H1 (cell line): ENCODE results near the gene HK2. TPM values are rescaled to one million over a fixed set of nuclear protein-coding genes. Genes with fewer than 3 reads are reported as not detected.

Source experiments
- RAD21 ChIP-seq, 2 experiments: IDR thresholded peaks in 1 of 2; conservative IDR thresholded peaks in 1 of 2; 2 replicates each; pipeline ENCODE4 v1.6.1; 2011; ENCODE audit warnings: low read depth in 2 of 2, low read length in 2 of 2, improper control_type of control experiment in 1 of 2, inconsistent platforms in 1 of 2, mild to moderate bottlenecking in 1 of 2, moderate library complexity in 1 of 2
- SIRT6 ChIP-seq: IDR thresholded peaks from one replicate; pipeline ENCODE4 v1.7.1; 2012; ENCODE audit warnings: low read length, inconsistent platforms
- SP2 ChIP-seq: IDR thresholded peaks from 2 replicates; pipeline ENCODE4 v1.6.1; 2012; ENCODE audit warnings: mild to moderate bottlenecking, low read length, inconsistent platforms
- TEAD4 ChIP-seq: IDR thresholded peaks from 2 replicates; pipeline ENCODE4 v1.6.1; 2012; ENCODE audit warnings: low read depth, low read length, inconsistent platforms, mixed read lengths
- polyA plus RNA-seq, 7 experiments: library from polyadenylated mRNA; depleted of rRNA in 3 of 7; stranded (reverse) in 5 of 7; unstranded in 2 of 7; fragments of >200 nt in 5 of 7; fragments of 200-250 nt in 2 of 7; gene quantifications; 1 replicate in 5 of 7; 2 replicates in 1 of 7; 4 replicates in 1 of 7; pipeline versions ENCODE4 v1.2.1 to v1.2.3, GENCODE V29; 2011 to 2013; ENCODE audit warnings: missing spikeins in 2 of 7, mixed read lengths in 2 of 7
- total RNA-seq: library from RNA; stranded (reverse); fragmentation: NEBNext Ultra II Directional; extraction: Animal tissue kit (Norgen Biotek cat#: 25700); gene quantifications from 2 replicates; pipeline ENCODE4 v1.2.1, GENCODE V29; 2021
- TF ChIP-seq, protein P1 (sequence below): fragments of 300-600 bp; sonication (generic); IDR thresholded peaks from 2 replicates; pipeline ENCODE4 v1.7.1; 2012; ENCODE audit warnings: low read length, moderate library complexity, mild to moderate bottlenecking, inconsistent platforms; ENCODE audit not compliant: insufficient replicate concordance

The HK2 gene
- total and polyA plus RNA-seq, 2 of the 8 experiments (the other 6 are each of a cell fraction or from before 2014, with no cell fraction given): 22.1 to 61.9 TPM

DNA sequence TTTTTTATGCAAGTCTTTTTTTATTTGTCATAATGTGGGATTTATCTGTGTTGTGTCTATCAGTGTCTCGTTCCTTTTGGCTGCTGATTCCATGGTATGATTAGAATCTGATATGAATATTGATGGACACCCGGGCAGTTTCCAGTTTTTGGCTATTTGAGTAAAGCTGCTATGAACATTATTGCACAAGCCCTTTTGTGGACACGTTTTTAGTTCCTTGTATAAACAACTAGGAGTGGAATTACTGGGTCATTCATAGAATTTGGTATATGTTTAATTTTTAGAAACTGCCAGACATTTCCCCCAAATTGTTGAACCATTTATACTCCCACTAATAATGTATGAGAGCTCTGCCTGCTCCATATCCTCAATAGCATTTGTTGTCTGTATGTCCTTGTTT, 26.6 kb downstream of the HK2 start (continued):
- TF ChIP-seq, protein P1, sequence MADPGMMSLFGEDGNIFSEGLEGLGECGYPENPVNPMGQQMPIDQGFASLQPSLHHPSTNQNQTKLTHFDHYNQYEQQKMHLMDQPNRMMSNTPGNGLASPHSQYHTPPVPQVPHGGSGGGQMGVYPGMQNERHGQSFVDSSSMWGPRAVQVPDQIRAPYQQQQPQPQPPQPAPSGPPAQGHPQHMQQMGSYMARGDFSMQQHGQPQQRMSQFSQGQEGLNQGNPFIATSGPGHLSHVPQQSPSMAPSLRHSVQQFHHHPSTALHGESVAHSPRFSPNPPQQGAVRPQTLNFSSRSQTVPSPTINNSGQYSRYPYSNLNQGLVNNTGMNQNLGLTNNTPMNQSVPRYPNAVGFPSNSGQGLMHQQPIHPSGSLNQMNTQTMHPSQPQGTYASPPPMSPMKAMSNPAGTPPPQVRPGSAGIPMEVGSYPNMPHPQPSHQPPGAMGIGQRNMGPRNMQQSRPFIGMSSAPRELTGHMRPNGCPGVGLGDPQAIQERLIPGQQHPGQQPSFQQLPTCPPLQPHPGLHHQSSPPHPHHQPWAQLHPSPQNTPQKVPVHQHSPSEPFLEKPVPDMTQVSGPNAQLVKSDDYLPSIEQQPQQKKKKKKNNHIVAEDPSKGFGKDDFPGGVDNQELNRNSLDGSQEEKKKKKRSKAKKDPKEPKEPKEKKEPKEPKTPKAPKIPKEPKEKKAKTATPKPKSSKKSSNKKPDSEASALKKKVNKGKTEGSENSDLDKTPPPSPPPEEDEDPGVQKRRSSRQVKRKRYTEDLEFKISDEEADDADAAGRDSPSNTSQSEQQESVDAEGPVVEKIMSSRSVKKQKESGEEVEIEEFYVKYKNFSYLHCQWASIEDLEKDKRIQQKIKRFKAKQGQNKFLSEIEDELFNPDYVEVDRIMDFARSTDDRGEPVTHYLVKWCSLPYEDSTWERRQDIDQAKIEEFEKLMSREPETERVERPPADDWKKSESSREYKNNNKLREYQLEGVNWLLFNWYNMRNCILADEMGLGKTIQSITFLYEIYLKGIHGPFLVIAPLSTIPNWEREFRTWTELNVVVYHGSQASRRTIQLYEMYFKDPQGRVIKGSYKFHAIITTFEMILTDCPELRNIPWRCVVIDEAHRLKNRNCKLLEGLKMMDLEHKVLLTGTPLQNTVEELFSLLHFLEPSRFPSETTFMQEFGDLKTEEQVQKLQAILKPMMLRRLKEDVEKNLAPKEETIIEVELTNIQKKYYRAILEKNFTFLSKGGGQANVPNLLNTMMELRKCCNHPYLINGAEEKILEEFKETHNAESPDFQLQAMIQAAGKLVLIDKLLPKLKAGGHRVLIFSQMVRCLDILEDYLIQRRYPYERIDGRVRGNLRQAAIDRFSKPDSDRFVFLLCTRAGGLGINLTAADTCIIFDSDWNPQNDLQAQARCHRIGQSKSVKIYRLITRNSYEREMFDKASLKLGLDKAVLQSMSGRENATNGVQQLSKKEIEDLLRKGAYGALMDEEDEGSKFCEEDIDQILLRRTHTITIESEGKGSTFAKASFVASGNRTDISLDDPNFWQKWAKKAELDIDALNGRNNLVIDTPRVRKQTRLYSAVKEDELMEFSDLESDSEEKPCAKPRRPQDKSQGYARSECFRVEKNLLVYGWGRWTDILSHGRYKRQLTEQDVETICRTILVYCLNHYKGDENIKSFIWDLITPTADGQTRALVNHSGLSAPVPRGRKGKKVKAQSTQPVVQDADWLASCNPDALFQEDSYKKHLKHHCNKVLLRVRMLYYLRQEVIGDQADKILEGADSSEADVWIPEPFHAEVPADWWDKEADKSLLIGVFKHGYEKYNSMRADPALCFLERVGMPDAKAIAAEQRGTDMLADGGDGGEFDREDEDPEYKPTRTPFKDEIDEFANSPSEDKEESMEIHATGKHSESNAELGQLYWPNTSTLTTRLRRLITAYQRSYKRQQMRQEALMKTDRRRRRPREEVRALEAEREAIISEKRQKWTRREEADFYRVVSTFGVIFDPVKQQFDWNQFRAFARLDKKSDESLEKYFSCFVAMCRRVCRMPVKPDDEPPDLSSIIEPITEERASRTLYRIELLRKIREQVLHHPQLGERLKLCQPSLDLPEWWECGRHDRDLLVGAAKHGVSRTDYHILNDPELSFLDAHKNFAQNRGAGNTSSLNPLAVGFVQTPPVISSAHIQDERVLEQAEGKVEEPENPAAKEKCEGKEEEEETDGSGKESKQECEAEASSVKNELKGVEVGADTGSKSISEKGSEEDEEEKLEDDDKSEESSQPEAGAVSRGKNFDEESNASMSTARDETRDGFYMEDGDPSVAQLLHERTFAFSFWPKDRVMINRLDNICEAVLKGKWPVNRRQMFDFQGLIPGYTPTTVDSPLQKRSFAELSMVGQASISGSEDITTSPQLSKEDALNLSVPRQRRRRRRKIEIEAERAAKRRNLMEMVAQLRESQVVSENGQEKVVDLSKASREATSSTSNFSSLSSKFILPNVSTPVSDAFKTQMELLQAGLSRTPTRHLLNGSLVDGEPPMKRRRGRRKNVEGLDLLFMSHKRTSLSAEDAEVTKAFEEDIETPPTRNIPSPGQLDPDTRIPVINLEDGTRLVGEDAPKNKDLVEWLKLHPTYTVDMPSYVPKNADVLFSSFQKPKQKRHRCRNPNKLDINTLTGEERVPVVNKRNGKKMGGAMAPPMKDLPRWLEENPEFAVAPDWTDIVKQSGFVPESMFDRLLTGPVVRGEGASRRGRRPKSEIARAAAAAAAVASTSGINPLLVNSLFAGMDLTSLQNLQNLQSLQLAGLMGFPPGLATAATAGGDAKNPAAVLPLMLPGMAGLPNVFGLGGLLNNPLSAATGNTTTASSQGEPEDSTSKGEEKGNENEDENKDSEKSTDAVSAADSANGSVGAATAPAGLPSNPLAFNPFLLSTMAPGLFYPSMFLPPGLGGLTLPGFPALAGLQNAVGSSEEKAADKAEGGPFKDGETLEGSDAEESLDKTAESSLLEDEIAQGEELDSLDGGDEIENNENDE: no peak
- no peak for TF ChIP-seq SIRT6
- no peak for TF ChIP-seq TEAD4
- TF ChIP-seq SP2: no peak
- no peak for TF ChIP-seq RAD21 (IDR thresholded peaks at IDR 0.05 in 1 of 2, conservative IDR thresholded peaks at IDR 0.05 in 1 of 2; ENCODE audit: low read depth in 2 of 2, low read length in 2 of 2)
